ENCODE measurements around the gene SFMBT1. TPM values are rescaled to one million over a fixed set of nuclear protein-coding genes. Genes with fewer than 3 reads are reported as not detected.

SFMBT1 gene
- polyA plus RNA-seq, 1 of the 3 experiments (the other 2 are of a cell fraction) = 0.72 TPM

GRCh38 chr3:52926554-52926953, 119.3 kb downstream of the SFMBT1 start:
- H3K9ac ChIP-seq = no peak overlapping the region
- no peaks in the 10 kb centered on the region for H3F3A ChIP-seq (replicated peaks; ENCODE audit: insufficient read depth)
- H2AFZ ChIP-seq (ENCODE audit: low read depth) = no peak overlapping the region
- POLR2A ChIA-PET = no interaction called here
- H3K4me1 ChIP-seq (ENCODE audit: control insufficient read depth in 1 of 2, insufficient read depth in 2 of 2, low read depth in 1 of 2, low read length in 1 of 2) = peaks cover 0 to 6% of the 10 kb centered on the region in 2 experiments; a peak in 2 of 4 replicates
- 97% methylated on average over 2 of the region's 2 CpGs for WGBS (ENCODE audit: low lambda C conversion rate)
- CTCF ChIA-PET = interaction anchor here (0.8 to 2.2 kb wide), 4 partner anchors 8 to 188 kb away, joined by 3 to 8 read pairs (median 4); no protein-coding TSS in a partner anchor
- TF ChIP-seq RXRA (IDR thresholded peaks at IDR 0.05; ENCODE audit: borderline replicate concordance, low read depth) (no peak), IRF3 (IDR thresholded peaks at IDR 0.05; ENCODE audit: low read depth, low read length) (no peak), MAX (IDR thresholded peaks at IDR 0.05; ENCODE audit: low read depth) (no peak), CHD2 (IDR thresholded peaks at IDR 0.05; ENCODE audit: low read length, partially characterized antibody) (no peak)
- no peaks in the 10 kb centered on the region for H3K9me3 ChIP-seq
- H3K27me3 ChIP-seq (ENCODE audit: insufficient read depth) = no peaks in the 10 kb centered on the region
- DNase-seq = no peak
- no peaks in the 10 kb centered on the region for H3K79me2 ChIP-seq (ENCODE audit: insufficient read depth)
- H3K9me2 ChIP-seq = no peaks in the 10 kb centered on the region
- no peak overlapping the region for H3K4me2 ChIP-seq
- H3K27ac ChIP-seq (ENCODE audit: low read depth in 2 of 2, low read length in 1 of 2) = no peak overlapping the region
- H3K4me3 ChIP-seq (ENCODE audit: low read depth in 2 of 2, low read length in 1 of 2) = no peak overlapping the region
- H3K36me3 ChIP-seq (replicated peaks in 1 of 2; ENCODE audit: control insufficient read depth in 1 of 2, insufficient read depth in 2 of 2, low read length in 1 of 2) = no peaks in the 10 kb centered on the region
- no peaks in the 10 kb centered on the region for H4K20me1 ChIP-seq (ENCODE audit: insufficient read depth)

- no peak overlapping the region for H3K4me2 ChIP-seq
- 53% methylated on average over 4 of the region's 6 CpGs for WGBS (ENCODE audit: low lambda C conversion rate)
Observed at GRCh38 chr3:52925405-52926313, 120.2 kb downstream of the SFMBT1 start.

More at GRCh38 chr3:52925405-52926313, 120.2 kb downstream of the SFMBT1 start:
- no peaks in the 10 kb centered on the region for H3K36me3 ChIP-seq (replicated peaks in 1 of 2; ENCODE audit: control insufficient read depth in 1 of 2, insufficient read depth in 2 of 2, low read length in 1 of 2)
- H4K20me1 ChIP-seq (ENCODE audit: insufficient read depth) = no peaks in the 10 kb centered on the region
- H3K9me3 ChIP-seq = no peaks in the 10 kb centered on the region
- no peaks in the 10 kb centered on the region for H3F3A ChIP-seq (replicated peaks; ENCODE audit: insufficient read depth)
- no peaks in the 10 kb centered on the region for H3K9me2 ChIP-seq
- peaks cover 0 to 6% of the 10 kb centered on the region in 2 experiments; a peak in 2 of 4 replicates for H3K4me1 ChIP-seq (ENCODE audit: control insufficient read depth in 1 of 2, insufficient read depth in 2 of 2, low read depth in 1 of 2, low read length in 1 of 2)
- no peak overlapping the region for H3K9ac ChIP-seq
- TF ChIP-seq RFX5 (IDR thresholded peaks at IDR 0.05; ENCODE audit: low read length) (no peak), EP300 (IDR thresholded peaks at IDR 0.05; ENCODE audit: borderline replicate concordance in 1 of 2, low read depth in 1 of 2, low read length in 1 of 2) (peak in 1 of 2 experiments; percentile 73; a peak in 1 of 4 replicates), GATA2 (CRISPR knock-in tag; IDR thresholded peaks at IDR 0.05) (peak; percentile 94), USF1 (IDR thresholded peaks at IDR 0.05; ENCODE audit: borderline replicate concordance, low read depth) (no peak), CHD2 (IDR thresholded peaks at IDR 0.05; ENCODE audit: low read length, partially characterized antibody) (no peak), MXI1 (IDR thresholded peaks at IDR 0.05; ENCODE audit: low read depth, low read length) (peak; percentile 52; the same call in 1 of the 2 replicates), RCOR1 (IDR thresholded peaks at IDR 0.05; ENCODE audit: low read length) (peak; percentile 29; the same call in 1 of the 2 replicates)
- H3K79me2 ChIP-seq (ENCODE audit: insufficient read depth) = no peaks in the 10 kb centered on the region
- H3K4me3 ChIP-seq (ENCODE audit: low read depth in 2 of 2, low read length in 1 of 2) = no peak overlapping the region
- peak overlapping the region in 1 of 2 experiments; percentile 60; a peak in 2 of 4 replicates for H3K27ac ChIP-seq (ENCODE audit: low read depth in 2 of 2, low read length in 1 of 2)
- peak; percentile 64 for DNase-seq
- ChIA-PET CTCF (interaction anchor here (1.3 to 2.2 kb wide), 2 partner anchors 9 to 189 kb away, joined by 3 to 8 read pairs; no protein-coding TSS in a partner anchor), POLR2A (no interaction called here)
- H2AFZ ChIP-seq (ENCODE audit: low read depth) = 0 out of 2 replicates have a peak overlapping the region, but pooled peaks have one; percentile 49
- no peaks in the 10 kb centered on the region for H3K27me3 ChIP-seq (ENCODE audit: insufficient read depth)
